HepG2 (cell line): ENCODE results near the gene SSBP1. TPM values are rescaled to one million over a fixed set of nuclear protein-coding genes. Genes with fewer than 3 reads are reported as not detected.

ENCODE experiments used
- ATAC-seq: fragments of 200-7000 bp; cut with Tn5 transposase; 3 replicates; pipeline ENCODE4 v1.9.1; 2020; ENCODE audit warnings: mild to moderate bottlenecking, moderate library complexity
- BruUV-seq: library from RNA; stranded (reverse); fragments of 400-500 nt; replicated peaks from 2 replicates; lab custom pipeline; 2021; lab: Mats Ljungman, UMichigan
- CTCF ChIA-PET: fragments of 300-600 bp; formaldehyde crosslinking; extraction: SDS; loops from one replicate; lab custom pipeline; 2021; ENCODE audit warnings: low total read pairs, inconsistent platforms, low intra/inter-chr PET ratio; lab: Yijun Ruan, JAX
- POLR2A ChIA-PET: fragments of 350-600 bp; sonication (Branson Sonifier 250); formaldehyde crosslinking; loops from one replicate; lab custom pipeline; 2020; ENCODE audit warnings: antibody characterized with exemption, inconsistent platforms; lab: Yijun Ruan, JAX
- DNase-seq: peaks from one replicate; pipeline ENCODE4 v3.0.0-alpha.2; 2015; ENCODE audit warnings: low spot score
- FAIRE-seq: peaks from 3 replicates; lab custom pipeline; 2011; peaks lifted over from hg19 to GRCh38; lab: Jason Lieb, UNC
- H2AFZ ChIP-seq: one replicate; pipeline ENCODE4 v1.6.1; 2011; ENCODE audit warnings: low read length, inconsistent platforms
- H3K27ac ChIP-seq: fragments of 300-600 bp; 3 replicates; pipeline ENCODE4 v1.8.0; 2011; ENCODE audit warnings: mixed run types, mild to moderate bottlenecking, mixed read lengths, low read length, inconsistent platforms; ENCODE audit not compliant: insufficient read depth; ENCODE audit errors: extremely low read length
- H3K27me3 ChIP-seq, 2 experiments: fragments of 200-600 bp in 1 of 2; 2 replicates in 1 of 2; 3 replicates in 1 of 2; pipeline versions ENCODE4 v1.6.0 to v1.8.0; 2011; ENCODE audit warnings: low read length in 2 of 2, mild to moderate bottlenecking in 2 of 2, moderate library complexity in 2 of 2, inconsistent platforms in 1 of 2; ENCODE audit not compliant: insufficient read depth in 2 of 2, control insufficient read depth in 1 of 2
- H3K36me3 ChIP-seq, 2 experiments: fragments of 200-600 bp in 1 of 2; replicated peaks in 1 of 2; 2 replicates in 1 of 2; 3 replicates in 1 of 2; pipeline versions ENCODE4 v1.5.1 to v1.8.0; 2011; ENCODE audit warnings: low read length in 2 of 2, inconsistent platforms in 1 of 2; ENCODE audit not compliant: insufficient read depth in 2 of 2, control insufficient read depth in 1 of 2
- H3K4me1 ChIP-seq: 2 replicates; pipeline ENCODE4 v1.5.1; 2012; ENCODE audit warnings: low read length, inconsistent platforms; ENCODE audit not compliant: insufficient read depth
- H3K4me2 ChIP-seq: 2 replicates; pipeline ENCODE4 v1.6.0; 2011; ENCODE audit warnings: low read depth, low read length, inconsistent platforms
- H3K4me3 ChIP-seq, 3 experiments: fragments of 200-600 bp in 1 of 3; sonication (generic), shearing (Covaris generic) in 1 of 3; replicated peaks in 1 of 3; 2 replicates each; pipeline ENCODE4 v1.5.1; 2011 to 2016; ENCODE audit warnings: low read length in 3 of 3, inconsistent platforms in 2 of 3, low read depth in 2 of 3, mild to moderate bottlenecking in 2 of 3, control low read depth in 1 of 3, mixed read lengths in 1 of 3; ENCODE audit not compliant: insufficient read depth in 1 of 3
- H3K79me2 ChIP-seq: one replicate; pipeline ENCODE4 v1.6.1; 2011; ENCODE audit warnings: low read length, inconsistent platforms; ENCODE audit not compliant: insufficient read depth
- H3K9ac ChIP-seq: 2 replicates; pipeline ENCODE4 v1.6.0; 2011; ENCODE audit warnings: mild to moderate bottlenecking, low read depth, low read length, inconsistent platforms; ENCODE audit not compliant: insufficient read depth
- H3K9me3 ChIP-seq: 2 replicates; pipeline ENCODE4 v1.5.1; 2012; ENCODE audit warnings: mild to moderate bottlenecking, low read length
- H4K20me1 ChIP-seq: 2 replicates; pipeline ENCODE4 v1.6.0; 2011; ENCODE audit warnings: inconsistent platforms, mild to moderate bottlenecking, low read length, moderate library complexity; ENCODE audit not compliant: insufficient read depth
- NCOA1 ChIP-seq: sonication (generic); formaldehyde crosslinking; IDR thresholded peaks from 2 replicates; pipeline ENCODE4 v1.9.0; 2021; ENCODE audit warnings: missing genetic modification reagents
- ZNF292 ChIP-seq: sonication (generic); formaldehyde crosslinking; IDR thresholded peaks from 2 replicates; pipeline ENCODE4 v1.8.1; 2022; ENCODE audit warnings: mild to moderate bottlenecking, low read depth, missing genetic modification reagents, borderline replicate concordance
- ZNF567 ChIP-seq: sonication (generic); formaldehyde crosslinking; IDR thresholded peaks from 2 replicates; pipeline ENCODE4 v1.8.1; 2023; ENCODE audit warnings: mild to moderate bottlenecking, missing genetic modification reagents, borderline replicate concordance
- ZNF572 ChIP-seq: sonication (generic); formaldehyde crosslinking; IDR thresholded peaks from 2 replicates; pipeline ENCODE4 v1.5.1; 2020; ENCODE audit warnings: mild to moderate bottlenecking, missing genetic modification reagents
- WGBS: methylation state at CpG from one replicate; pipeline ENCODE4 v1.1.6; 2017; ENCODE audit warnings: low lambda C conversion rate; 5-methylcytosine and 5-hydroxymethylcytosine counted together
- in situ Hi-C: cut with HindIII; loops from 2 replicates; pipeline ENCODE4 v1.10.0; 2017; ENCODE audit warnings: low pct_unique_long_range_greater_than_20kb; ENCODE audit not compliant: extremely low pct_ligation_motif_present
- intact Hi-C: fragments of 100-400 bp; cut with micrococcal nuclease; formaldehyde crosslinking; loops from one replicate; pipeline ENCODE4 v1.10.0; 2022; ENCODE audit not compliant: unreplicated experiment
- polyA plus RNA-seq, 8 experiments: library from polyadenylated mRNA; depleted of rRNA in 3 of 8; stranded (reverse) in 7 of 8; unstranded in 1 of 8; fragments of >200 nt; fragmentation: Illumina TruSeq in 4 of 8; extraction: Trizol in 4 of 8; gene quantifications; 2 replicates each; pipeline versions ENCODE4 v1.2.1 to v1.2.3, GENCODE V29; 2011 to 2016; ENCODE audit warnings: low read depth in 4 of 8, missing spikeins in 1 of 8, mixed read lengths in 1 of 8; ENCODE audit not compliant: insufficient read depth in 1 of 8
- total RNA-seq, 5 experiments: library from RNA; depleted of rRNA; stranded (reverse); fragments of >200 nt; fragmentation: Illumina TruSeq; extraction: Trizol; gene quantifications; 2 replicates each; pipeline ENCODE4 v1.2.3, GENCODE V29; 2016; ENCODE audit warnings: low read depth in 1 of 5
- TF ChIP-seq, protein P1 (sequence below): IDR thresholded peaks from 2 replicates; pipeline ENCODE4 v1.6.1; 2018; ENCODE audit warnings: missing genetic modification reagents, mild to moderate bottlenecking, missing compliant biosample characterization
- TF ChIP-seq, protein P2 (sequence below): sonication (generic); formaldehyde crosslinking; IDR thresholded peaks from 2 replicates; pipeline ENCODE4 v1.5.1; 2020; ENCODE audit warnings: mild to moderate bottlenecking, missing genetic modification reagents, moderate library complexity
- TF ChIP-seq, protein P3 (sequence below): sonication (generic); formaldehyde crosslinking; IDR thresholded peaks from 2 replicates; pipeline ENCODE4 v1.4.0; 2020; ENCODE audit warnings: missing genetic modification reagents
- TF ChIP-seq, protein P4 (sequence below): sonication (generic); formaldehyde crosslinking; IDR thresholded peaks from 2 replicates; pipeline ENCODE4 v1.4.0; 2020; ENCODE audit warnings: mild to moderate bottlenecking, missing genetic modification reagents, borderline replicate concordance
- TF ChIP-seq, protein P5 (sequence below): sonication (generic); formaldehyde crosslinking; IDR thresholded peaks from 2 replicates; pipeline ENCODE4 v1.5.0; 2020; ENCODE audit warnings: mild to moderate bottlenecking, missing genetic modification reagents

The SSBP1 gene
- total and polyA plus RNA-seq, 2 of the 13 experiments (the other 11 are each of a cell fraction or from before 2014, with no cell fraction given), result 64.4 to 254 TPM

DNA sequence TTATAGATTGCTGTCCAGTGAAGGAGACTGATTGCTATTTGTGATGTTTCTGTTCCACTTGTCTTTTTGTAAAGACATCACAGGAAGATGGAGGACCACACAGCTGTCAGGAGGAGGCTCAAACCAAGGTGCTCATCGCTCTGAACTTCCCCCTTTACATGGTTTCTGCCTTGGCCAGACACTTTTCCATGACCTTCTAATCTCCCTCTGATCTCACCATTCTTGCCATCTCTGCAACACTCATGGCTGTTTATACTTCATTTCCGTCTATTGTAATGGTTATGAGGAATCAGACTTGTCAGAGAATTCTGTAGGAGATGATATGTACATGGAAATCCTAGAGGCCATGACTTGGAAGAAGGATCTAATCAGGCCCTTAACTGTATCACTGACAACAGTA is 50.1 kb downstream of the SSBP1 start (continued):
- TF ChIP-seq, protein P1, sequence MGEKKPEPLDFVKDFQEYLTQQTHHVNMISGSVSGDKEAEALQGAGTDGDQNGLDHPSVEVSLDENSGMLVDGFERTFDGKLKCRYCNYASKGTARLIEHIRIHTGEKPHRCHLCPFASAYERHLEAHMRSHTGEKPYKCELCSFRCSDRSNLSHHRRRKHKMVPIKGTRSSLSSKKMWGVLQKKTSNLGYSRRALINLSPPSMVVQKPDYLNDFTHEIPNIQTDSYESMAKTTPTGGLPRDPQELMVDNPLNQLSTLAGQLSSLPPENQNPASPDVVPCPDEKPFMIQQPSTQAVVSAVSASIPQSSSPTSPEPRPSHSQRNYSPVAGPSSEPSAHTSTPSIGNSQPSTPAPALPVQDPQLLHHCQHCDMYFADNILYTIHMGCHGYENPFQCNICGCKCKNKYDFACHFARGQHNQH, result no peak
- TF ChIP-seq ZNF572 (CRISPR knock-in tag), result no peak

DNA sequence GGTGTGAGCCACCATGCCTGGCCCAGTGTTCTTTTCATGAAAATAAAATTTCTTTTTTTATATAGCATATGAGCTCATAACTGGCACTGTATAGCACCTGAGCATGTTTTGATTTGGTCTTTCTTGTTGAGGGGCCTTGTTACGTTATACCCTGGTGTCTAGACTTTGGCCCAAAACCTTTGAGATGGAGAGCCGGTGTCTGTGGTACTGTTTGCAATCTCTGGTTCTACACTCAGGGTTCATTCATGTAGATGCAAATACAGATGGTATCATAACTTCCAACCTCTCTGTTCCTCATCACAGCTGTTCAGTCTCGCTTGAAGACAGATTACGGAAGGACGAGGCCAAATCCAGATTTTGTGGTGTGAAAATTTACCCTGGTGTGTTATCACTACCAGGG is 51.8 kb downstream of the SSBP1 start, which contains the start of gene TAS2R5:
TAS2R5 (plus strand) TSS at position 301 of the 400 bp plus-strand sequence. CDS start 145 bp downstream, outside the sequence.
- H3K27me3 ChIP-seq, result no peaks in the 10 kb centered on the region
- peaks cover 9% of the 10 kb centered on the region; the same call in 1 of the 2 replicates for H4K20me1 ChIP-seq
- BruUV-seq, result no TSS peak
- no peak within 1 kb of the TSS for H3K9ac ChIP-seq
- in situ Hi-C loops (no loop called here), intact Hi-C loops (no loop called here)
- POLR2A ChIA-PET, result no interaction called here
- no peak within 1 kb of the TSS for H3K27ac ChIP-seq
- peaks cover 2 to 23% of the 10 kb centered on the region in 2 experiments; a peak in 4 of 5 replicates for H3K36me3 ChIP-seq
- no peaks in the 10 kb centered on the region for H3K4me1 ChIP-seq
- CTCF ChIA-PET, result no interaction called here
- no peaks in the 10 kb centered on the region for H3K9me3 ChIP-seq
- FAIRE-seq (no peak), DNase-seq (no peak), ATAC-seq (no peak)
- 100% methylated on average over 5 of the region's 5 CpGs for WGBS
- H3K4me2 ChIP-seq, result no peak within 1 kb of the TSS
- no peak within 1 kb of the TSS for H3K4me3 ChIP-seq
- H2AFZ ChIP-seq, result no peak within 1 kb of the TSS
- H3K79me2 ChIP-seq, result no peaks in the 10 kb centered on the region
- TF ChIP-seq ZNF292 (CRISPR knock-in tag), result no peak
- TF ChIP-seq, protein P2, sequence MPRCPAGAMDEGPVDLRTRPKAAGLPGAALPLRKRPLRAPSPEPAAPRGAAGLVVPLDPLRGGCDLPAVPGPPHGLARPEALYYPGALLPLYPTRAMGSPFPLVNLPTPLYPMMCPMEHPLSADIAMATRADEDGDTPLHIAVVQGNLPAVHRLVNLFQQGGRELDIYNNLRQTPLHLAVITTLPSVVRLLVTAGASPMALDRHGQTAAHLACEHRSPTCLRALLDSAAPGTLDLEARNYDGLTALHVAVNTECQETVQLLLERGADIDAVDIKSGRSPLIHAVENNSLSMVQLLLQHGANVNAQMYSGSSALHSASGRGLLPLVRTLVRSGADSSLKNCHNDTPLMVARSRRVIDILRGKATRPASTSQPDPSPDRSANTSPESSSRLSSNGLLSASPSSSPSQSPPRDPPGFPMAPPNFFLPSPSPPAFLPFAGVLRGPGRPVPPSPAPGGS (CRISPR knock-in tag), result no peak
- TF ChIP-seq ZNF567 (CRISPR knock-in tag), result no peak
- TF ChIP-seq, protein P3, sequence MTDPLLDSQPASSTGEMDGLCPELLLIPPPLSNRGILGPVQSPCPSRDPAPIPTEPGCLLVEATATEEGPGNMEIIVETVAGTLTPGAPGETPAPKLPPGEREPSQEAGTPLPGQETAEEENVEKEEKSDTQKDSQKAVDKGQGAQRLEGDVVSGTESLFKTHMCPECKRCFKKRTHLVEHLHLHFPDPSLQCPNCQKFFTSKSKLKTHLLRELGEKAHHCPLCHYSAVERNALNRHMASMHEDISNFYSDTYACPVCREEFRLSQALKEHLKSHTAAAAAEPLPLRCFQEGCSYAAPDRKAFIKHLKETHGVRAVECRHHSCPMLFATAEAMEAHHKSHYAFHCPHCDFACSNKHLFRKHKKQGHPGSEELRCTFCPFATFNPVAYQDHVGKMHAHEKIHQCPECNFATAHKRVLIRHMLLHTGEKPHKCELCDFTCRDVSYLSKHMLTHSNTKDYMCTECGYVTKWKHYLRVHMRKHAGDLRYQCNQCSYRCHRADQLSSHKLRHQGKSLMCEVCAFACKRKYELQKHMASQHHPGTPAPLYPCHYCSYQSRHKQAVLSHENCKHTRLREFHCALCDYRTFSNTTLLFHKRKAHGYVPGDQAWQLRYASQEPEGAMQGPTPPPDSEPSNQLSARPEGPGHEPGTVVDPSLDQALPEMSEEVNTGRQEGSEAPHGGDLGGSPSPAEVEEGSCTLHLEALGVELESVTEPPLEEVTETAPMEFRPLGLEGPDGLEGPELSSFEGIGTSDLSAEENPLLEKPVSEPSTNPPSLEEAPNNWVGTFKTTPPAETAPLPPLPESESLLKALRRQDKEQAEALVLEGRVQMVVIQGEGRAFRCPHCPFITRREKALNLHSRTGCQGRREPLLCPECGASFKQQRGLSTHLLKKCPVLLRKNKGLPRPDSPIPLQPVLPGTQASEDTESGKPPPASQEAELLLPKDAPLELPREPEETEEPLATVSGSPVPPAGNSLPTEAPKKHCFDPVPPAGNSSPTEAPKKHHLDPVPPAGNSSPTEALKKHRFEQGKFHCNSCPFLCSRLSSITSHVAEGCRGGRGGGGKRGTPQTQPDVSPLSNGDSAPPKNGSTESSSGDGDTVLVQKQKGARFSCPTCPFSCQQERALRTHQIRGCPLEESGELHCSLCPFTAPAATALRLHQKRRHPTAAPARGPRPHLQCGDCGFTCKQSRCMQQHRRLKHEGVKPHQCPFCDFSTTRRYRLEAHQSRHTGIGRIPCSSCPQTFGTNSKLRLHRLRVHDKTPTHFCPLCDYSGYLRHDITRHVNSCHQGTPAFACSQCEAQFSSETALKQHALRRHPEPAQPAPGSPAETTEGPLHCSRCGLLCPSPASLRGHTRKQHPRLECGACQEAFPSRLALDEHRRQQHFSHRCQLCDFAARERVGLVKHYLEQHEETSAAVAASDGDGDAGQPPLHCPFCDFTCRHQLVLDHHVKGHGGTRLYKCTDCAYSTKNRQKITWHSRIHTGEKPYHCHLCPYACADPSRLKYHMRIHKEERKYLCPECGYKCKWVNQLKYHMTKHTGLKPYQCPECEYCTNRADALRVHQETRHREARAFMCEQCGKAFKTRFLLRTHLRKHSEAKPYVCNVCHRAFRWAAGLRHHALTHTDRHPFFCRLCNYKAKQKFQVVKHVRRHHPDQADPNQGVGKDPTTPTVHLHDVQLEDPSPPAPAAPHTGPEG, result no peak
- TF ChIP-seq, protein P4, sequence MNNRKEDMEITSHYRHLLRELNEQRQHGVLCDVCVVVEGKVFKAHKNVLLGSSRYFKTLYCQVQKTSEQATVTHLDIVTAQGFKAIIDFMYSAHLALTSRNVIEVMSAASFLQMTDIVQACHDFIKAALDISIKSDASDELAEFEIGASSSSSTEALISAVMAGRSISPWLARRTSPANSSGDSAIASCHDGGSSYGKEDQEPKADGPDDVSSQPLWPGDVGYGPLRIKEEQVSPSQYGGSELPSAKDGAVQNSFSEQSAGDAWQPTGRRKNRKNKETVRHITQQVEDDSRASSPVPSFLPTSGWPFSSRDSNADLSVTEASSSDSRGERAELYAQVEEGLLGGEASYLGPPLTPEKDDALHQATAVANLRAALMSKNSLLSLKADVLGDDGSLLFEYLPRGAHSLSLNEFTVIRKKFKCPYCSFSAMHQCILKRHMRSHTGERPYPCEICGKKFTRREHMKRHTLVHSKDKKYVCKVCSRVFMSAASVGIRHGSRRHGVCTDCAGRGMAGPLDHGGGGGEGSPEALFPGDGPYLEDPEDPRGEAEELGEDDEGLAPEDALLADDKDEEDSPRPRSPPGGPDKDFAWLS (CRISPR knock-in tag), result no peak
- TF ChIP-seq, protein P5, sequence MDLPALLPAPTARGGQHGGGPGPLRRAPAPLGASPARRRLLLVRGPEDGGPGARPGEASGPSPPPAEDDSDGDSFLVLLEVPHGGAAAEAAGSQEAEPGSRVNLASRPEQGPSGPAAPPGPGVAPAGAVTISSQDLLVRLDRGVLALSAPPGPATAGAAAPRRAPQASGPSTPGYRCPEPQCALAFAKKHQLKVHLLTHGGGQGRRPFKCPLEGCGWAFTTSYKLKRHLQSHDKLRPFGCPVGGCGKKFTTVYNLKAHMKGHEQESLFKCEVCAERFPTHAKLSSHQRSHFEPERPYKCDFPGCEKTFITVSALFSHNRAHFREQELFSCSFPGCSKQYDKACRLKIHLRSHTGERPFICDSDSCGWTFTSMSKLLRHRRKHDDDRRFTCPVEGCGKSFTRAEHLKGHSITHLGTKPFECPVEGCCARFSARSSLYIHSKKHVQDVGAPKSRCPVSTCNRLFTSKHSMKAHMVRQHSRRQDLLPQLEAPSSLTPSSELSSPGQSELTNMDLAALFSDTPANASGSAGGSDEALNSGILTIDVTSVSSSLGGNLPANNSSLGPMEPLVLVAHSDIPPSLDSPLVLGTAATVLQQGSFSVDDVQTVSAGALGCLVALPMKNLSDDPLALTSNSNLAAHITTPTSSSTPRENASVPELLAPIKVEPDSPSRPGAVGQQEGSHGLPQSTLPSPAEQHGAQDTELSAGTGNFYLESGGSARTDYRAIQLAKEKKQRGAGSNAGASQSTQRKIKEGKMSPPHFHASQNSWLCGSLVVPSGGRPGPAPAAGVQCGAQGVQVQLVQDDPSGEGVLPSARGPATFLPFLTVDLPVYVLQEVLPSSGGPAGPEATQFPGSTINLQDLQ (CRISPR knock-in tag), result no peak
- TF ChIP-seq NCOA1 (CRISPR knock-in tag), result no peak
